ENCODE results near the gene NFATC2.

The NFATC2 gene

GRCh38 chr20:51399006-51399890, 143.3 kb downstream of the NFATC2 start:
- Mint-ChIP-seq H3K36me3 (ENCODE audit: low read depth) (peaks cover 75% of the 10 kb centered on the region), H3K27me3 (ENCODE audit: low read depth) (no peaks in the 10 kb centered on the region), H3K4me3 (peak overlapping the region; percentile 84), H3K4me1 (ENCODE audit: low read depth) (peaks cover 68% of the 10 kb centered on the region), H3K9me3 (no peaks in the 10 kb centered on the region), H3K27ac (peak overlapping the region; percentile 98)
- no peak for DNase-seq (ENCODE audit: low spot score)

GRCh38 chr20:51398552-51398951, 144.0 kb downstream of the NFATC2 start:
- DNase-seq (ENCODE audit: low spot score): no peak
- Mint-ChIP-seq H3K27me3 (ENCODE audit: low read depth) (no peaks in the 10 kb centered on the region), H3K27ac (peak overlapping the region; percentile 98), H3K4me3 (peak overlapping the region; percentile 84), H3K4me1 (ENCODE audit: low read depth) (peaks cover 61% of the 10 kb centered on the region), H3K36me3 (ENCODE audit: low read depth) (peaks cover 72% of the 10 kb centered on the region), H3K9me3 (no peaks in the 10 kb centered on the region)

GRCh38 chr20:51398083-51398482, 144.4 kb downstream of the NFATC2 start:
- H3K27ac Mint-ChIP-seq: no peak overlapping the region
- peaks cover 56% of the 10 kb centered on the region for H3K4me1 Mint-ChIP-seq (ENCODE audit: low read depth)
- no peak overlapping the region for H3K4me3 Mint-ChIP-seq
- no peak for DNase-seq (ENCODE audit: low spot score)
- H3K36me3 Mint-ChIP-seq (ENCODE audit: low read depth): peaks cover 68% of the 10 kb centered on the region
- H3K27me3 Mint-ChIP-seq (ENCODE audit: low read depth): no peaks in the 10 kb centered on the region
- no peaks in the 10 kb centered on the region for H3K9me3 Mint-ChIP-seq

- Mint-ChIP-seq H3K27me3 (ENCODE audit: low read depth) (no peaks in the 10 kb centered on the region), H3K4me3 (no peak overlapping the region), H3K9me3 (no peaks in the 10 kb centered on the region), H3K36me3 (ENCODE audit: low read depth) (peaks cover 69% of the 10 kb centered on the region), H3K27ac (peak overlapping the region; percentile 65), H3K4me1 (ENCODE audit: low read depth) (peaks cover 47% of the 10 kb centered on the region)
- no peak for DNase-seq (ENCODE audit: low spot score)
These were observed 145.4 kb downstream of the NFATC2 start for GRCh38 chr20:51397137-51397536.

GRCh38 chr20:51396365-51396909, 146.1 kb downstream of the NFATC2 start:
- no peak for DNase-seq (ENCODE audit: low spot score)
- Mint-ChIP-seq H3K36me3 (ENCODE audit: low read depth) (peaks cover 69% of the 10 kb centered on the region), H3K4me1 (ENCODE audit: low read depth) (peaks cover 40% of the 10 kb centered on the region), H3K4me3 (no peak overlapping the region), H3K9me3 (no peaks in the 10 kb centered on the region), H3K27me3 (ENCODE audit: low read depth) (no peaks in the 10 kb centered on the region), H3K27ac (no peak overlapping the region)

GRCh38 chr20:51394706-51395105, 147.8 kb downstream of the NFATC2 start:
- no peak overlapping the region for H3K27ac Mint-ChIP-seq

GRCh38 chr20:51393571-51393970, 148.9 kb downstream of the NFATC2 start:
- Mint-ChIP-seq H3K9me3 (no peaks in the 10 kb centered on the region), H3K27me3 (ENCODE audit: low read depth) (no peaks in the 10 kb centered on the region), H3K4me3 (no peak overlapping the region), H3K27ac (no peak overlapping the region), H3K4me1 (ENCODE audit: low read depth) (peaks cover 31% of the 10 kb centered on the region), H3K36me3 (ENCODE audit: low read depth) (peaks cover 70% of the 10 kb centered on the region)
- DNase-seq (ENCODE audit: low spot score): no peak

More at GRCh38 chr20:51394706-51395105, 147.8 kb downstream of the NFATC2 start:
- no peaks in the 10 kb centered on the region for H3K9me3 Mint-ChIP-seq
- H3K4me1 Mint-ChIP-seq (ENCODE audit: low read depth): peaks cover 33% of the 10 kb centered on the region
- DNase-seq (ENCODE audit: low spot score): no peak
- H3K36me3 Mint-ChIP-seq (ENCODE audit: low read depth): peaks cover 69% of the 10 kb centered on the region
- no peaks in the 10 kb centered on the region for H3K27me3 Mint-ChIP-seq (ENCODE audit: low read depth)
- H3K4me3 Mint-ChIP-seq: no peak overlapping the region

GRCh38 chr20:51392614-51393186, 149.8 kb downstream of the NFATC2 start:
- H3K27ac Mint-ChIP-seq: no peak overlapping the region

GRCh38 chr20:51391926-51392325, 150.6 kb downstream of the NFATC2 start:
- Mint-ChIP-seq H3K9me3 (no peaks in the 10 kb centered on the region), H3K36me3 (ENCODE audit: low read depth) (peaks cover 69% of the 10 kb centered on the region), H3K4me3 (no peak overlapping the region), H3K27ac (no peak overlapping the region), H3K4me1 (ENCODE audit: low read depth) (peaks cover 27% of the 10 kb centered on the region), H3K27me3 (ENCODE audit: low read depth) (no peaks in the 10 kb centered on the region)
- DNase-seq (ENCODE audit: low spot score): no peak

More at GRCh38 chr20:51392614-51393186, 149.8 kb downstream of the NFATC2 start:
- no peak for DNase-seq (ENCODE audit: low spot score)
- H3K4me3 Mint-ChIP-seq: no peak overlapping the region
- H3K36me3 Mint-ChIP-seq (ENCODE audit: low read depth): peaks cover 72% of the 10 kb centered on the region
- no peaks in the 10 kb centered on the region for H3K9me3 Mint-ChIP-seq
- H3K27me3 Mint-ChIP-seq (ENCODE audit: low read depth): no peaks in the 10 kb centered on the region
- peaks cover 30% of the 10 kb centered on the region for H3K4me1 Mint-ChIP-seq (ENCODE audit: low read depth)

GRCh38 chr20:51389543-51390264, 152.8 kb downstream of the NFATC2 start:
- Mint-ChIP-seq H3K27ac (peak overlapping the region; percentile 5), H3K4me1 (ENCODE audit: low read depth) (peaks cover 47% of the 10 kb centered on the region)
- DNase-seq (ENCODE audit: low spot score): no peak

GRCh38 chr20:51388756-51389542, 153.6 kb downstream of the NFATC2 start:
- H3K4me3 Mint-ChIP-seq: no peak overlapping the region
- peaks cover 47% of the 10 kb centered on the region for H3K4me1 Mint-ChIP-seq (ENCODE audit: low read depth)
- peak overlapping the region; percentile 35 for H3K27ac Mint-ChIP-seq
- H3K27me3 Mint-ChIP-seq (ENCODE audit: low read depth): no peaks in the 10 kb centered on the region
- no peak for DNase-seq (ENCODE audit: low spot score)
- H3K36me3 Mint-ChIP-seq (ENCODE audit: low read depth): peaks cover 60% of the 10 kb centered on the region
- no peaks in the 10 kb centered on the region for H3K9me3 Mint-ChIP-seq

More at GRCh38 chr20:51389543-51390264, 152.8 kb downstream of the NFATC2 start:
- no peaks in the 10 kb centered on the region for H3K9me3 Mint-ChIP-seq
- H3K36me3 Mint-ChIP-seq (ENCODE audit: low read depth): peaks cover 67% of the 10 kb centered on the region
- H3K27me3 Mint-ChIP-seq (ENCODE audit: low read depth): no peaks in the 10 kb centered on the region
- no peak overlapping the region for H3K4me3 Mint-ChIP-seq

GRCh38 chr20:51388227-51388626, 154.3 kb downstream of the NFATC2 start:
- Mint-ChIP-seq H3K9me3 (no peaks in the 10 kb centered on the region), H3K27me3 (ENCODE audit: low read depth) (no peaks in the 10 kb centered on the region), H3K4me3 (no peak overlapping the region), H3K27ac (no peak overlapping the region), H3K36me3 (ENCODE audit: low read depth) (peaks cover 61% of the 10 kb centered on the region), H3K4me1 (ENCODE audit: low read depth) (peaks cover 47% of the 10 kb centered on the region)
- DNase-seq (ENCODE audit: low spot score): no peak
